Skin of body (tissue), 2 donors: ENCODE measurements around the gene TMEM107. TPM values are rescaled to one million over a fixed set of nuclear protein-coding genes. Genes with fewer than 3 reads are reported as not detected.
A peak's percentile ranks its signal among the peaks of the same experiment; 100 is the strongest.

Source experiments
- DNase-seq: peaks from one replicate; lab custom pipeline; 2025; lab: John Stamatoyannopoulos, UW
- total RNA-seq: library from RNA; depleted of rRNA; stranded (reverse); fragments of >200 nt; gene quantifications from one replicate; pipeline ENCODE4 v1.2.3, GENCODE V29; 2014

TMEM107 gene
- total RNA-seq, 1 donor from 2014 or later: 21.6 TPM

GRCh38 chr17:8162233-8162996 lies 13.8 kb downstream of the TMEM107 start, which contains the start of gene VAMP2:
VAMP2 (minus strand) TSS chr17:8162948; CDS start chr17:8162879, 69 bp downstream.
- DNase-seq: no peak

- no peak for DNase-seq
Observed at GRCh38 chr17:8161289-8162232, 14.6 kb downstream of the TMEM107 start.

GRCh38 chr17:8160741-8161221 lies 15.4 kb downstream of the TMEM107 start:
- no peak for DNase-seq

GRCh38 chr17:8160224-8160577 lies 16.0 kb downstream of the TMEM107 start:
- DNase-seq: no peak

- no peak for DNase-seq
Observed at GRCh38 chr17:8159459-8160223, 16.5 kb downstream of the TMEM107 start.

GRCh38 chr17:8159032-8159400 lies 17.2 kb downstream of the TMEM107 start:
- DNase-seq: no peak

- peak; percentile 73 for DNase-seq
Observed at GRCh38 chr17:8158267-8159031, 17.7 kb downstream of the TMEM107 start.

GRCh38 chr17:8156246-8156992 lies 19.8 kb downstream of the TMEM107 start:
- DNase-seq: peak; percentile 100

- no peak for DNase-seq
Observed at GRCh38 chr17:8155996-8156245, 20.3 kb downstream of the TMEM107 start.

GRCh38 chr17:8155231-8155995 lies 20.8 kb downstream of the TMEM107 start:
- no peak for DNase-seq

GRCh38 chr17:8154608-8155155 lies 21.5 kb downstream of the TMEM107 start:
- no peak for DNase-seq

GRCh38 chr17:8153957-8154607 lies 22.1 kb downstream of the TMEM107 start:
- DNase-seq: peak; percentile 99

- DNase-seq: peak; percentile 96
Observed at GRCh38 chr17:8153525-8153956, 22.6 kb downstream of the TMEM107 start.

- no peak for DNase-seq
Observed at GRCh38 chr17:8153031-8153451, 23.1 kb downstream of the TMEM107 start.

- DNase-seq: peak; percentile 82
Observed at GRCh38 chr17:8152112-8152775, 23.9 kb downstream of the TMEM107 start, which contains the start of gene PER1. PER1 (minus strand) TSS chr17:8152404; CDS start chr17:8150706, 1,698 bp downstream.

- DNase-seq: peak; percentile 65
Observed at GRCh38 chr17:8151641-8152111, 24.5 kb downstream of the TMEM107 start.

GRCh38 chr17:8151120-8151640 lies 25.0 kb downstream of the TMEM107 start:
- DNase-seq: peak; percentile 93
